ENCODE measurements around the gene MAP3K21.

DNA sequence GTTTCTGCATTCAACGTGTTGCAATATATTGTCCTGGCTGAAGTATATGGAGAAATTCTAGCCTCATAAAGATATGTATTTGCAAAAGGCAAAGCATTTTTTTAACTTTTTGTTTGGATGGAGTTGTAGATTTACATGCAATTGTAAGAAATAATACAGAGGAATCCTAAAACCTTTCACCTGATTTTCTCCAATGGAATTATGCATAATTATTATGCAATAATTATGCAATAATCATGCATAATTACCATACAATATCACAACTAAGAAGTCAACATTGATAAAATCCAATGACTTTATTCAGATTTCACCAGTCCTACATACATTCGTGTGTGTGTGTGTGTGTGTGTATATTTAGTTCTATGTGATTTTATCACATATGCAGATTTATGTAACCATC is 7.5 kb upstream of the MAP3K21 start:
- TF ChIP-seq, protein P1, sequence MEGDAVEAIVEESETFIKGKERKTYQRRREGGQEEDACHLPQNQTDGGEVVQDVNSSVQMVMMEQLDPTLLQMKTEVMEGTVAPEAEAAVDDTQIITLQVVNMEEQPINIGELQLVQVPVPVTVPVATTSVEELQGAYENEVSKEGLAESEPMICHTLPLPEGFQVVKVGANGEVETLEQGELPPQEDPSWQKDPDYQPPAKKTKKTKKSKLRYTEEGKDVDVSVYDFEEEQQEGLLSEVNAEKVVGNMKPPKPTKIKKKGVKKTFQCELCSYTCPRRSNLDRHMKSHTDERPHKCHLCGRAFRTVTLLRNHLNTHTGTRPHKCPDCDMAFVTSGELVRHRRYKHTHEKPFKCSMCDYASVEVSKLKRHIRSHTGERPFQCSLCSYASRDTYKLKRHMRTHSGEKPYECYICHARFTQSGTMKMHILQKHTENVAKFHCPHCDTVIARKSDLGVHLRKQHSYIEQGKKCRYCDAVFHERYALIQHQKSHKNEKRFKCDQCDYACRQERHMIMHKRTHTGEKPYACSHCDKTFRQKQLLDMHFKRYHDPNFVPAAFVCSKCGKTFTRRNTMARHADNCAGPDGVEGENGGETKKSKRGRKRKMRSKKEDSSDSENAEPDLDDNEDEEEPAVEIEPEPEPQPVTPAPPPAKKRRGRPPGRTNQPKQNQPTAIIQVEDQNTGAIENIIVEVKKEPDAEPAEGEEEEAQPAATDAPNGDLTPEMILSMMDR (IDR thresholded peaks at IDR 0.05 in 8 of 11, conservative IDR thresholded peaks at IDR 0.05 in 3 of 11) = no peak
- no peak for TF ChIP-seq POLR2A (IDR thresholded peaks at IDR 0.05)
- no peak for TF ChIP-seq POLR2AphosphoS5 (IDR thresholded peaks at IDR 0.05)

Measured in spleen (tissue), 7 donors.